GM12878 (cell line): ENCODE data around the gene MBOAT1. TPM values are rescaled to one million over a fixed set of nuclear protein-coding genes. Genes with fewer than 3 reads are reported as not detected.
A peak's percentile ranks its signal among the peaks of the same experiment; 100 is the strongest.

Experiments used
- ATAC-seq: fragments of 200-7000 bp; cut with Tn5 transposase; 3 replicates; pipeline ENCODE4 v1.9.1; 2020; ENCODE audit warnings: mild to moderate bottlenecking, moderate library complexity
- BruUV-seq: library from RNA; stranded (reverse); fragments of 400-500 nt; replicated peaks from 2 replicates; lab custom pipeline; 2021; lab: Mats Ljungman, UMichigan
- CTCF ChIA-PET: fragments of 300-600 bp; sonication (Branson Sonifier 250); formaldehyde crosslinking; extraction: SDS; loops from one replicate; lab custom pipeline; 2021; ENCODE audit warnings: inconsistent platforms; lab: Yijun Ruan, JAX
- POLR2A ChIA-PET: fragments of 350-600 bp; formaldehyde crosslinking; extraction: SDS; loops from one replicate; lab custom pipeline; 2021; ENCODE audit warnings: inconsistent platforms; lab: Charles Lee
- RAD21 ChIA-PET: fragments of 300-600 bp; sonication (Branson Sonifier 250); formaldehyde crosslinking; loops from one replicate; lab custom pipeline; 2023; ENCODE audit warnings: antibody characterized with exemption; ENCODE audit not compliant: unreplicated experiment; lab: Charles Lee
- SMC1A ChIA-PET: fragments of 300-600 bp; sonication (Branson Sonifier 250); formaldehyde crosslinking; loops from one replicate; lab custom pipeline; 2023; ENCODE audit not compliant: unreplicated experiment, uncharacterized antibody; lab: Charles Lee
- DNase-seq: peaks from one replicate; pipeline ENCODE4 v3.0.0-alpha.2; 2011; ENCODE audit warnings: low read depth, low spot score
- FAIRE-seq: peaks from 3 replicates; lab custom pipeline; 2011; peaks lifted over from hg19 to GRCh38; lab: Jason Lieb, UNC
- H2AFZ ChIP-seq: 2 replicates; pipeline ENCODE4 v1.6.0; 2011; ENCODE audit warnings: low read depth, low read length, control low read depth; ENCODE audit not compliant: control insufficient read depth
- H3K27ac ChIP-seq: 2 replicates; pipeline ENCODE4 v1.5.1; 2011; ENCODE audit warnings: control low read depth; ENCODE audit not compliant: control insufficient read depth, insufficient read depth
- H3K27me3 ChIP-seq, 2 experiments: replicated peaks in 1 of 2; 2 replicates each; pipeline versions ENCODE4 v1.6.0 to v1.6.1; 2011; ENCODE audit warnings: low read length in 1 of 2; ENCODE audit not compliant: control insufficient read depth in 2 of 2, insufficient read depth in 2 of 2
- H3K36me3 ChIP-seq, 2 experiments: 2 replicates each; pipeline ENCODE4 v1.5.1; 2011; ENCODE audit warnings: low read length in 1 of 2; ENCODE audit not compliant: control insufficient read depth in 2 of 2, insufficient read depth in 2 of 2
- H3K4me1 ChIP-seq: 2 replicates; pipeline ENCODE4 v1.6.1; 2011; ENCODE audit warnings: mild to moderate bottlenecking, low read length, moderate library complexity, mixed read lengths; ENCODE audit not compliant: control insufficient read depth, insufficient read depth
- H3K4me2 ChIP-seq: 2 replicates; pipeline ENCODE4 v1.6.0; 2011; ENCODE audit warnings: control low read depth; ENCODE audit not compliant: control insufficient read depth, insufficient read depth
- H3K4me3 ChIP-seq: fragments of 200-600 bp; sonication (generic); 2 replicates; pipeline ENCODE4 v1.5.1; 2016
- H3K79me2 ChIP-seq: 2 replicates; pipeline ENCODE4 v1.6.0; 2011; ENCODE audit warnings: low read length; ENCODE audit not compliant: control insufficient read depth, insufficient read depth
- H3K9ac ChIP-seq: 2 replicates; pipeline ENCODE4 v1.8.0; 2011; ENCODE audit warnings: low read length, control low read depth, mixed read lengths; ENCODE audit not compliant: control insufficient read depth, insufficient read depth
- H3K9me3 ChIP-seq: replicated peaks from 3 replicates; pipeline ENCODE4 v1.5.1; 2011; ENCODE audit warnings: mild to moderate bottlenecking, low read length; ENCODE audit not compliant: control insufficient read depth, insufficient read depth
- H4K20me1 ChIP-seq: 2 replicates; pipeline ENCODE4 v1.6.0; 2011; ENCODE audit not compliant: control insufficient read depth, insufficient read depth
- IKZF2 ChIP-seq, 2 experiments: fragments of 450-650 bp; IDR thresholded peaks; 2 replicates each; pipeline ENCODE4 v1.6.1; 2017; ENCODE audit warnings: mild to moderate bottlenecking in 2 of 2, moderate library complexity in 2 of 2
- POU2F2 ChIP-seq: IDR thresholded peaks from 3 replicates; pipeline ENCODE4 v1.6.1; 2011; ENCODE audit warnings: low read depth, mild to moderate bottlenecking, low read length, borderline replicate concordance
- RBBP5 ChIP-seq: fragments of 200-600 bp; sonication (generic); conservative IDR thresholded peaks from 2 replicates; pipeline ENCODE4 v1.6.1; 2016
- TBL1XR1 ChIP-seq: IDR thresholded peaks from 2 replicates; pipeline ENCODE4 v1.6.1; 2012; ENCODE audit warnings: low read depth, low read length, improper control_type of control experiment
- WGBS: methylation state at CpG from one replicate; pipeline ENCODE4 v1.1.6; 2016; ENCODE audit warnings: low lambda C conversion rate; ENCODE audit not compliant: insufficient replicate concordance, insufficient coverage; ENCODE audit errors: missing lambda C conversion rate; 5-methylcytosine and 5-hydroxymethylcytosine counted together
- in situ Hi-C: fragments of 300-500 bp; cut with MboI; formaldehyde crosslinking; loops from 9 replicates; pipeline ENCODE4 v1.14.3; 2018; ENCODE audit warnings: mixed read lengths
- intact Hi-C: fragments of 100-400 bp; cut with micrococcal nuclease; formaldehyde crosslinking; loops from one replicate; pipeline ENCODE4 v1.14.2; 2022; ENCODE audit not compliant: unreplicated experiment
- polyA plus RNA-seq, 11 experiments: library from polyadenylated mRNA; depleted of rRNA in 4 of 11; unstranded in 6 of 11; stranded (reverse) in 5 of 11; fragments of >200 nt; fragmentation: Nextera tagmentation in 4 of 11; fragmentation: Illumina TruSeq in 1 of 11; extraction: Ambion mirVana in 4 of 11; extraction: Trizol in 1 of 11; gene quantifications; 1 replicate in 1 of 11; 2 replicates in 10 of 11; pipeline versions ENCODE4 v1.2.1 to v1.2.3, GENCODE V29; 2011 to 2016; ENCODE audit warnings: inconsistent platforms in 2 of 11, missing spikeins in 2 of 11, low read depth in 1 of 11
- total RNA-seq, 4 experiments: library from RNA; depleted of rRNA in 3 of 4; stranded (reverse); fragments of >200 nt in 3 of 4; fragmentation: Illumina TruSeq in 1 of 4; extraction: Trizol in 1 of 4; gene quantifications; 2 replicates each; pipeline versions ENCODE4 v1.2.1 to v1.2.3, GENCODE V29; 2013 to 2021
- TF ChIP-seq, protein P1 (sequence below): fragments of 450-650 bp; formaldehyde crosslinking; IDR thresholded peaks from 2 replicates; pipeline ENCODE4 v1.5.0; 2022; ENCODE audit warnings: mild to moderate bottlenecking, missing genetic modification characterization
- TF ChIP-seq, protein P2 (sequence below): fragments of 450-650 bp; IDR thresholded peaks from 2 replicates; pipeline ENCODE4 v1.6.1; 2016; ENCODE audit warnings: mild to moderate bottlenecking

Gene MBOAT1
- total and polyA plus RNA-seq, 10 of the 15 experiments (the other 5 are each of a cell fraction or from before 2014, with no cell fraction given), result 0.39 to 21.0 (median 11.6) TPM

GRCh38 chr6:20207088-20207418 is 5.2 kb downstream of the MBOAT1 start:
- peak overlapping the region; percentile 92 for H3K4me2 ChIP-seq
- BruUV-seq, result no TSS peak
- RAD21 ChIA-PET, result interaction anchor here (0.8 to 1.9 kb wide), 2 partner anchors 81 to 112 kb away, joined by 3 to 5 read pairs; no protein-coding TSS in a partner anchor
- peak overlapping the region; percentile 56 for H3K9ac ChIP-seq
- WGBS, result 48% methylated on average over 5 of the region's 5 CpGs
- SMC1A ChIA-PET, result interaction anchor here (0.6 to 2.4 kb wide), 9 partner anchors 9 to 206 kb away, joined by 3 to 15 read pairs (median 3); no protein-coding TSS in a partner anchor
- POLR2A ChIA-PET, result interaction anchor here (0.6 to 1.5 kb wide), 2 partner anchors 12 to 196 kb away, joined by 3 to 5 read pairs; no protein-coding TSS in a partner anchor
- DNase-seq (no peak), FAIRE-seq (no peak), ATAC-seq (no peak)
- intact Hi-C loops, result no loop called here
- peaks cover 38% of the 10 kb centered on the region for H3K4me1 ChIP-seq
- peak overlapping the region; percentile 56 for H2AFZ ChIP-seq
- no peaks in the 10 kb centered on the region; a peak in 2 of 4 replicates for H3K36me3 ChIP-seq
- H4K20me1 ChIP-seq, result no peaks in the 10 kb centered on the region
- in situ Hi-C loops, result no loop called here
- H3K4me3 ChIP-seq, result peak overlapping the region; percentile 68
- H3K27ac ChIP-seq, result peak overlapping the region; percentile 60
- H3K9me3 ChIP-seq, result no peaks in the 10 kb centered on the region
- CTCF ChIA-PET, result interaction anchor here (0.7 to 2.5 kb wide), 5 partner anchors 8 to 332 kb away, joined by 3 to 9 read pairs (median 4); no protein-coding TSS in a partner anchor
- no peaks in the 10 kb centered on the region for H3K27me3 ChIP-seq
- H3K79me2 ChIP-seq, result peaks cover 76% of the 10 kb centered on the region
- TF ChIP-seq IKZF2 (IDR thresholded peaks at IDR 0.05) (peak in 1 of 2 experiments; percentile 19; a peak in 1 of 4 replicates), POU2F2 (0 out of 3 replicates have a peak, but pooled peaks have one; percentile 26), RBBP5 (no peak), TBL1XR1 (no peak)
- TF ChIP-seq, protein P1, sequence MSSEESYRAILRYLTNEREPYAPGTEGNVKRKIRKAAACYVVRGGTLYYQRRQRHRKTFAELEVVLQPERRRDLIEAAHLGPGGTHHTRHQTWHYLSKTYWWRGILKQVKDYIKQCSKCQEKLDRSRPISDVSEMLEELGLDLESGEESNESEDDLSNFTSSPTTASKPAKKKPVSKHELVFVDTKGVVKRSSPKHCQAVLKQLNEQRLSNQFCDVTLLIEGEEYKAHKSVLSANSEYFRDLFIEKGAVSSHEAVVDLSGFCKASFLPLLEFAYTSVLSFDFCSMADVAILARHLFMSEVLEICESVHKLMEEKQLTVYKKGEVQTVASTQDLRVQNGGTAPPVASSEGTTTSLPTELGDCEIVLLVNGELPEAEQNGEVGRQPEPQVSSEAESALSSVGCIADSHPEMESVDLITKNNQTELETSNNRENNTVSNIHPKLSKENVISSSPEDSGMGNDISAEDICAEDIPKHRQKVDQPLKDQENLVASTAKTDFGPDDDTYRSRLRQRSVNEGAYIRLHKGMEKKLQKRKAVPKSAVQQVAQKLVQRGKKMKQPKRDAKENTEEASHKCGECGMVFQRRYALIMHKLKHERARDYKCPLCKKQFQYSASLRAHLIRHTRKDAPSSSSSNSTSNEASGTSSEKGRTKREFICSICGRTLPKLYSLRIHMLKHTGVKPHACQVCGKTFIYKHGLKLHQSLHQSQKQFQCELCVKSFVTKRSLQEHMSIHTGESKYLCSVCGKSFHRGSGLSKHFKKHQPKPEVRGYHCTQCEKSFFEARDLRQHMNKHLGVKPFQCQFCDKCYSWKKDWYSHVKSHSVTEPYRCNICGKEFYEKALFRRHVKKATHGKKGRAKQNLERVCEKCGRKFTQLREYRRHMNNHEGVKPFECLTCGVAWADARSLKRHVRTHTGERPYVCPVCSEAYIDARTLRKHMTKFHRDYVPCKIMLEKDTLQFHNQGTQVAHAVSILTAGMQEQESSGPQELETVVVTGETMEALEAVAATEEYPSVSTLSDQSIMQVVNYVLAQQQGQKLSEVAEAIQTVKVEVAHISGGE, result no peak
- TF ChIP-seq, protein P2, sequence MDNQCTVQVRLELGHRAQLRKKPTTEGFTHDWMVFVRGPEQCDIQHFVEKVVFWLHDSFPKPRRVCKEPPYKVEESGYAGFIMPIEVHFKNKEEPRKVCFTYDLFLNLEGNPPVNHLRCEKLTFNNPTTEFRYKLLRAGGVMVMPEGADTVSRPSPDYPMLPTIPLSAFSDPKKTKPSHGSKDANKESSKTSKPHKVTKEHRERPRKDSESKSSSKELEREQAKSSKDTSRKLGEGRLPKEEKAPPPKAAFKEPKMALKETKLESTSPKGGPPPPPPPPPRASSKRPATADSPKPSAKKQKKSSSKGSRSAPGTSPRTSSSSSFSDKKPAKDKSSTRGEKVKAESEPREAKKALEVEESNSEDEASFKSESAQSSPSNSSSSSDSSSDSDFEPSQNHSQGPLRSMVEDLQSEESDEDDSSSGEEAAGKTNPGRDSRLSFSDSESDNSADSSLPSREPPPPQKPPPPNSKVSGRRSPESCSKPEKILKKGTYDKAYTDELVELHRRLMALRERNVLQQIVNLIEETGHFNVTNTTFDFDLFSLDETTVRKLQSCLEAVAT, result peak; percentile 93
- TF ChIP-seq, all 136 proteins: peak for 3
